Endodermal cell (in vitro differentiated cells): ENCODE results near the gene MAGI3. TPM values are rescaled to one million over a fixed set of nuclear protein-coding genes. Genes with fewer than 3 reads are reported as not detected.

ENCODE experiments used
- DNase-seq: peaks from one replicate; pipeline ENCODE4 v3.0.0-alpha.2; 2017
- H3K27ac ChIP-seq: 2 replicates; pipeline ENCODE4 v1.5.1; 2013; ENCODE audit warnings: mild to moderate bottlenecking, low read depth, low read length, moderate library complexity
- H3K27me3 ChIP-seq: 2 replicates; pipeline ENCODE4 v1.6.1; 2013; ENCODE audit warnings: mild to moderate bottlenecking, low read length, moderate library complexity; ENCODE audit not compliant: insufficient read depth, control insufficient read depth, poor library complexity, severe bottlenecking
- H3K36me3 ChIP-seq: 2 replicates; pipeline ENCODE4 v1.7.0; 2013; ENCODE audit warnings: mild to moderate bottlenecking, low read length, moderate library complexity; ENCODE audit not compliant: control insufficient read depth, insufficient read depth
- H3K4me1 ChIP-seq: one replicate; pipeline ENCODE4 v1.7.0; 2013; ENCODE audit warnings: low read length; ENCODE audit not compliant: control insufficient read depth, insufficient read depth
- H3K4me3 ChIP-seq: 2 replicates; pipeline ENCODE4 v1.5.1; 2013; ENCODE audit warnings: mild to moderate bottlenecking, low read length, moderate library complexity
- H3K9ac ChIP-seq: 2 replicates; pipeline ENCODE4 v1.6.1; 2013; ENCODE audit warnings: mild to moderate bottlenecking, low read length, moderate library complexity; ENCODE audit not compliant: poor library complexity, severe bottlenecking; ENCODE audit errors: extremely low read depth
- H3K9me3 ChIP-seq: 2 replicates; pipeline ENCODE4 v1.6.1; 2013; ENCODE audit warnings: mild to moderate bottlenecking, low read length, moderate library complexity; ENCODE audit not compliant: control insufficient read depth
- H3K27ac Mint-ChIP-seq: 2 replicates; pipeline ENCODE4 v1.8.0; 2020; ENCODE audit warnings: mixed read lengths
- H3K27me3 Mint-ChIP-seq: 2 replicates; pipeline ENCODE4 v1.8.0; 2021; ENCODE audit warnings: mild to moderate bottlenecking, mixed read lengths; ENCODE audit not compliant: insufficient read depth
- H3K36me3 Mint-ChIP-seq: 2 replicates; pipeline ENCODE4 v1.8.0; 2020; ENCODE audit warnings: low read depth, mixed read lengths
- H3K4me1 Mint-ChIP-seq: 2 replicates; pipeline ENCODE4 v1.8.0; 2020; ENCODE audit warnings: mixed read lengths
- H3K4me3 Mint-ChIP-seq: 2 replicates; pipeline ENCODE4 v1.8.0; 2020; ENCODE audit warnings: mild to moderate bottlenecking, moderate library complexity, mixed read lengths
- H3K9me3 Mint-ChIP-seq: 2 replicates; pipeline ENCODE4 v1.8.0; 2020; ENCODE audit warnings: mild to moderate bottlenecking, mixed read lengths
- WGBS, 2 experiments: methylation state at CpG; one replicate each; pipeline versions ENCODE4 v1.1.5 to v1.1.7; 2013; ENCODE audit warnings: missing lambda C conversion rate in 2 of 2, mixed read lengths in 1 of 2; ENCODE audit not compliant: insufficient coverage in 1 of 2, insufficient read length in 1 of 2; 5-methylcytosine and 5-hydroxymethylcytosine counted together
- long read RNA-seq, 4 experiments: library from polyadenylated mRNA in 2 of 4; library from RNA in 1 of 4; library from capped mRNA in 1 of 4; stranded (forward) in 3 of 4; unstranded in 1 of 4; transcript quantifications; one replicate each; pipeline ENCODE4 v2.0.0, GENCODE V29; 2020 to 2021; ENCODE audit warnings: inconsistent platforms in 1 of 4
- polyA plus RNA-seq, 2 experiments: library from polyadenylated mRNA; stranded (reverse); fragments of 50-300 nt; gene quantifications; one replicate each; pipeline ENCODE4 v1.2.3, GENCODE V29; 2013
- total RNA-seq, 2 donors: library from RNA; stranded (reverse); fragmentation: NEBNext Ultra II Directional in 1 of 2; extraction: Animal tissue kit (Norgen Biotek cat#: 25700) in 1 of 2; gene quantifications; 2 replicates in 1 of 2; 3 replicates in 1 of 2; pipeline ENCODE4 v1.2.1, GENCODE V29; 2021
- TF ChIP-seq, protein P1 (sequence below): fragments of 200-600 bp; sonication (generic); conservative IDR thresholded peaks from 2 replicates; pipeline ENCODE4 v1.5.0; 2021; ENCODE audit warnings: antibody characterized with exemption, mild to moderate bottlenecking

Gene MAGI3
- total RNA-seq = 10 to 100 TPM; 27.1 to 27.4 TPM
- polyA plus RNA-seq (2013, experiment 1 of 2) = 16.3 TPM
- 18.6 TPM for polyA plus RNA-seq (2013, experiment 2 of 2)
- long read RNA-seq, experiment 1, full-length matches to known transcripts = 4 of 8 reads
- long read RNA-seq, experiment 1, partial matches to known transcripts = 1 of 8 reads
- long read RNA-seq, experiment 1, other reads (novel, unspliced or antisense) = 3 of 8 reads
- long read RNA-seq, experiment 2, full-length matches to known transcripts = 22 of 48 reads
- long read RNA-seq, experiment 2, partial matches to known transcripts = 8 of 48 reads
- long read RNA-seq, experiment 2, other reads (novel, unspliced or antisense) = 18 of 48 reads
- long read RNA-seq, experiment 3, full-length matches to known transcripts = 1 of 8 reads
- long read RNA-seq, experiment 3, partial matches to known transcripts = 3 of 8 reads
- long read RNA-seq, experiment 3, other reads (novel, unspliced or antisense) = 4 of 8 reads
- long read RNA-seq, experiment 4 = 0 reads

DNA sequence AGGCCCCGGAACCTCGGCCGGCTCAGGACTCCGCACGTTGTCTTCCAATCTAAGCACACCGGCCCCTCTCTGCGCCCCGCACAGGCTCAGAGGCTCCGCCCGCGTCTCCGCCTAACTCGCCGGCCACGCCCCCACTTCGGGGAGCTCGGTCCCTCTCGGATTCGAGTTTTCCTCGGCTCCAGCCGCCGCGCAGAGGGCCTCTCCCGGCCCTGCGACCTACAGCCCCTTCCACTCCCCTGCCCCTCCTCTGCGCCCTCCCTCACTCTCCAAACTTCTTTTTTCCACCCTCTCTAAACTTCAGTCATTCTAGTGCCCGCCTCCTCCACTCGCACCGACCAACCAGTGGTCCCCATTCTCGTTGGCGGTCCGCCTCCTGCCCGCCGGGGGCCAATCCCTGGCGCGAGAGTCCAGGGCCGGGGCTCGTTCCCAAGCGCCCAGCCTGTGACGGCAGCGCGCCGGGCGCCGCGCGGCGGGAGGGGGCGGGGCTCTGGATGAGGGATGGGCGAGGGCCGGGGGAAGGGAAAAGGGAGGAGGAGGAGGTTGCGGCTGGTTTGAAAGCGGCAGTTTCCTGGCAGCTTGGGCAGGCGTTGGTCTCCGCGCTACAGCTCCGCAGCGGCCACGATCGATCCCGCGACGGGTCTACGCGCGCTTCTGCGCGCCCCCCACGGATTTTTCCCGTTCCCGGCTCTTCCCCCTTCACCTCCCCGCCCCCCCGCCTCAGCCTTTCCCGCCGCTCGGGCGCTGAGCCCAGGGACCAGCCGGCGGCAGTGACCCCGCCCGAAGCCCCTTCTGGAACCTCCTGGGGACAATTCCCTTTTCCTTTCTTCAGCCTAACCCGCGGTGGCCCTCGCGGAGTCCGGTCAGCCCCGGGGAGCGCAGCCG lies at the start of gene MAGI3:
Gene MAGI3, plus strand, starts transcription at position 563 of the 882 bp plus-strand sequence. CDS start 519 bp downstream, outside the sequence.
- WGBS, 2 experiments = 0% methylated on average over 19 to 89 of the region's 89 CpGs
- Histone ChIP-seq H3K27ac (peak within 1 kb of the TSS; percentile 89), H3K36me3 (no peaks in the 10 kb centered on the region), H3K27me3 (no peaks in the 10 kb centered on the region), H3K4me1 (peaks cover 12% of the 10 kb centered on the region), H3K9ac (peak within 1 kb of the TSS; percentile 66), H3K9me3 (peaks cover 15% of the 10 kb centered on the region), H3K4me3 (peak within 1 kb of the TSS; percentile 90)
- peaks cover 35% of the 10 kb centered on the region for H3K4me1 Mint-ChIP-seq
- peak within 1 kb of the TSS; percentile 84 for H3K4me3 Mint-ChIP-seq
- H3K36me3 Mint-ChIP-seq = no peaks in the 10 kb centered on the region
- TF ChIP-seq, protein P1, sequence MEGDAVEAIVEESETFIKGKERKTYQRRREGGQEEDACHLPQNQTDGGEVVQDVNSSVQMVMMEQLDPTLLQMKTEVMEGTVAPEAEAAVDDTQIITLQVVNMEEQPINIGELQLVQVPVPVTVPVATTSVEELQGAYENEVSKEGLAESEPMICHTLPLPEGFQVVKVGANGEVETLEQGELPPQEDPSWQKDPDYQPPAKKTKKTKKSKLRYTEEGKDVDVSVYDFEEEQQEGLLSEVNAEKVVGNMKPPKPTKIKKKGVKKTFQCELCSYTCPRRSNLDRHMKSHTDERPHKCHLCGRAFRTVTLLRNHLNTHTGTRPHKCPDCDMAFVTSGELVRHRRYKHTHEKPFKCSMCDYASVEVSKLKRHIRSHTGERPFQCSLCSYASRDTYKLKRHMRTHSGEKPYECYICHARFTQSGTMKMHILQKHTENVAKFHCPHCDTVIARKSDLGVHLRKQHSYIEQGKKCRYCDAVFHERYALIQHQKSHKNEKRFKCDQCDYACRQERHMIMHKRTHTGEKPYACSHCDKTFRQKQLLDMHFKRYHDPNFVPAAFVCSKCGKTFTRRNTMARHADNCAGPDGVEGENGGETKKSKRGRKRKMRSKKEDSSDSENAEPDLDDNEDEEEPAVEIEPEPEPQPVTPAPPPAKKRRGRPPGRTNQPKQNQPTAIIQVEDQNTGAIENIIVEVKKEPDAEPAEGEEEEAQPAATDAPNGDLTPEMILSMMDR = no peak
- DNase-seq = peak; percentile 100
- peaks cover 6% of the 10 kb centered on the region for H3K27me3 Mint-ChIP-seq
- H3K27ac Mint-ChIP-seq = peak within 1 kb of the TSS; percentile 87
- peaks cover 18% of the 10 kb centered on the region for H3K9me3 Mint-ChIP-seq

DNA sequence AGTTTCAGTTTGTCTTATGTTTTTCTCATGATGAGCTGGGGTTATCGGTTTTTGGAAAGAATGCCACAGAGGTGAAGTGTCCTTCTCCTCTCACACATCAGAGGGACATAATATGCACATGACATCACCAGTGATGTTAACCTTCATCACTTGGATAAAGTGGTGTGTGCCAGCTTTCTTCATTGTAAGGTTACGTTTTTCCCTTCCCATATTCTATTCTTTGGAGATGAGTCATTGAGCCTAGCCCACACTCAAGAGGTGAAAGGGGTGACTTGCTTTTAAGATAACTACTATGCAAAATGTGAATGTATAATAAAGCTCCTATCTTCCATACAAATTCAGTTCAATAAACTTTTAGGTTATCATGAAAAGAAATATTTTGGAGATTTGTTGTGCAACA lies 36.7 kb upstream of the MAGI3 start:
- H3K4me3 Mint-ChIP-seq = no peak overlapping the region
- WGBS, 2 experiments = 65 to 90% methylated on average over 1 to 2 of the region's 2 CpGs
- no peaks in the 10 kb centered on the region for H3K4me1 Mint-ChIP-seq
- TF ChIP-seq, protein P1 = no peak
- no peak for DNase-seq
- H3K9ac ChIP-seq = no peak overlapping the region
- H3K36me3 Mint-ChIP-seq = no peaks in the 10 kb centered on the region
- no peaks in the 10 kb centered on the region for H3K4me1 ChIP-seq
- no peak overlapping the region for H3K4me3 ChIP-seq
- H3K36me3 ChIP-seq = no peaks in the 10 kb centered on the region
- H3K27me3 ChIP-seq = no peaks in the 10 kb centered on the region
- no peaks in the 10 kb centered on the region for H3K9me3 Mint-ChIP-seq
- H3K27me3 Mint-ChIP-seq = peaks cover 2% of the 10 kb centered on the region
- H3K9me3 ChIP-seq = no peaks in the 10 kb centered on the region
- H3K27ac Mint-ChIP-seq = no peak overlapping the region
- H3K27ac ChIP-seq = no peak overlapping the region

DNA sequence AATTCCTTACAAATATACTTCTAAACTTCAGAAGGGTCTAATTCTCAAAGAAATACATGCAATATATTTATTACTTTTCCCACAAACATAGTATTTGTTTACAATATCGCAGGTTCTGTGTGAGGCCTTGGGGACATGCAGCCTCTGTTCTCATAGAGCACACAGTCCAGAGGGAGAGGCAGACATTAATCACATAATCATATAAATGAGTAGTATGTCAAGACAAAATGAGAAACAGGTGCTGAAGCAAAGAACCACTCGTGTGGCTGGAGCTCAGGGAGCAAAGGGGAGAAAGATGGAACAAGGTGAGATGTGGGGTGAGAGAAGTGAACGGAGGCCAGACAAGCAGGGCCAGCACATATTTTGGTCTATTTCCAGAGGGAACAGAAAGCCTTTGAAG lies 26.4 kb upstream of the MAGI3 start:
- no peak overlapping the region for H3K27ac ChIP-seq
- 95 to 100% methylated on average over 1 to 3 of the region's 3 CpGs for WGBS, 2 experiments
- H3K9me3 Mint-ChIP-seq = no peaks in the 10 kb centered on the region
- no peak overlapping the region for H3K4me3 ChIP-seq
- H3K27ac Mint-ChIP-seq = no peak overlapping the region
- H3K4me1 ChIP-seq = no peaks in the 10 kb centered on the region
- TF ChIP-seq, protein P1 = no peak
- no peak overlapping the region for H3K4me3 Mint-ChIP-seq
- no peaks in the 10 kb centered on the region for H3K36me3 ChIP-seq
- no peak overlapping the region for H3K9ac ChIP-seq
- no peak for DNase-seq
- H3K4me1 Mint-ChIP-seq = no peaks in the 10 kb centered on the region
- H3K27me3 ChIP-seq = no peaks in the 10 kb centered on the region
- no peaks in the 10 kb centered on the region for H3K9me3 ChIP-seq
- peaks cover 4% of the 10 kb centered on the region for H3K27me3 Mint-ChIP-seq
- no peaks in the 10 kb centered on the region for H3K36me3 Mint-ChIP-seq
